HG03135 (cell line): Measurements from ENCODE around the gene USH1G.
"Not testable (repeated sequence)": the region's sequence is repeated elsewhere in the genome, so short reads cannot be mapped to it uniquely, and the experiment has no call there.

ENCODE experiments used
- ATAC-seq: cut with Tn5 transposase; IDR thresholded peaks from one replicate; pipeline ENCODE4 v1.9.1; 2021; ENCODE audit warnings: mild to moderate bottlenecking, moderate library complexity; ENCODE audit not compliant: unreplicated experiment

The USH1G gene

DNA sequence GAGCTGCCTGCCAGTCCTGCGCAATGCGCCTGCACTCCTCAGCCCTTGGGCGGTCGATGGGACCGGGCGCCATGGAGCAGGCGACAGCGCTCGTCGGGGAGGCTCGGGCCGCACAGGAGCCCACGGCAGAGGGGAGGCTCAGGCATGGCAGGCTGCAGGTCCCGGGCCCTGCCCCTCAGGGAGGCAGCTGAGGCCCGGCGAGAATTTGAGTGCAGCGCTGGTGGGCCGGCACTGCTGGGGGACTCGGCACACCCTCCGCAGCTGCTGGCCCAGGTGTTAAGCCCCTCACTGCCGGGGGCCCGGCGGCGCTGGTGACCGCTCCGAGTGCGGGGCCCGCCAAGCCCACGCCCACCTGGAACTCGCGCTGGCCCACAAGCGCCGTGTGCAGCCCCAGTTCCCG is 16.0 kb downstream of the USH1G start:
- no peak for ATAC-seq

GRCh38 chr17:74906214-74906793 is 16.8 kb downstream of the USH1G start:
- ATAC-seq: not testable (repeated sequence)

DNA sequence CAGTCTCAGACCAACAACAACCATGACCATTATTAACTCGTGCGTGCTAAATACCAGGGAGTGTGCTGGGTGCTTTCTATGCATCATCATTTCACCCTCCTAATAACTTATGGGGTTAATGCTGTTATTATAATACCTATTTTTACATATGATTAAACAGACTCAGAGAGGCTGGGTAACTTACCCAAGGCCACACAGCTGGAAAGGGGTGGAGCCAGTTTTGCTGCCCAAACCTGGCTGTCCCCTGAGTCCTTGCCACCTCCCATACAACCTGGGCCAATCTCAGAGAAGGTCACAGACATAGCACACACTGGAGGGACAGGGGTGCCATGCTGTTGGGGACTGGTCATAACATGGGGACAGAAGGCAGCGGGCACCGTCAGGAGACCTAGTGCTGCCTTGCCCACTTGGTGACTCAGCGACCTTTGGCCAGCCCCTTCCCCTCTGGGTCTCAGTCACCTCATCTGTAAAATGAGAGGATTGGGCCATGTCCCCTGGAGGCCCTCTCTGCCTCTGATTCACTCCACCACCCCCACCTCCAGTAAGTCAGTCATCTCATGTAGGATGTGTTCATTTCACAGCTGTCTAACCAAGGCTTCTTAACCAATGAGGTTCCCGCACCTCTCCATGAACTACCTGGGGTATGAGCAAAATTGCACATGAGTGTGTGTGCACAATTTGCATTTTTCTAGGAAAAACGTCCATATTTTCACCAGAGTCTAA is 18.2 kb downstream of the USH1G start:
- no peak for ATAC-seq

- no peak for ATAC-seq
Observed at GRCh38 chr17:74903671-74904070, 19.4 kb downstream of the USH1G start.

DNA sequence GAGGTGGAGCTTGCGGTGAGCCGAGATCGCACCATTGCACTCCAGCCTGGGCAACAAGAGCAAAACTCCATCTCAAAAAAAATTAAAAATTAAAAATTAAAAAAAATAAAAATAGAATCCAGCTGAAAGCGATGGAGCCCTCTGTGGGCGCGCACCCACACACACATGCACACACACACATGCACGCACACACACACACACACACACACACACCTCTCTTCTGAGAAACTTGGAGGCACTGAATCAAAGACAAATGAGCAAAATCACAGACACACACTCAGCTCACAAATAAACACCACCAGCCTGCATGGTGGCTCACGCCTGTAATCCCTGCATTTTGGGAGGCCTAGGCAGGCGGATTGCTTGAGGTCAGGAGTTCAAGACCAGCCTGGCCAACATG is 20.0 kb downstream of the USH1G start:
- ATAC-seq: no peak

DNA sequence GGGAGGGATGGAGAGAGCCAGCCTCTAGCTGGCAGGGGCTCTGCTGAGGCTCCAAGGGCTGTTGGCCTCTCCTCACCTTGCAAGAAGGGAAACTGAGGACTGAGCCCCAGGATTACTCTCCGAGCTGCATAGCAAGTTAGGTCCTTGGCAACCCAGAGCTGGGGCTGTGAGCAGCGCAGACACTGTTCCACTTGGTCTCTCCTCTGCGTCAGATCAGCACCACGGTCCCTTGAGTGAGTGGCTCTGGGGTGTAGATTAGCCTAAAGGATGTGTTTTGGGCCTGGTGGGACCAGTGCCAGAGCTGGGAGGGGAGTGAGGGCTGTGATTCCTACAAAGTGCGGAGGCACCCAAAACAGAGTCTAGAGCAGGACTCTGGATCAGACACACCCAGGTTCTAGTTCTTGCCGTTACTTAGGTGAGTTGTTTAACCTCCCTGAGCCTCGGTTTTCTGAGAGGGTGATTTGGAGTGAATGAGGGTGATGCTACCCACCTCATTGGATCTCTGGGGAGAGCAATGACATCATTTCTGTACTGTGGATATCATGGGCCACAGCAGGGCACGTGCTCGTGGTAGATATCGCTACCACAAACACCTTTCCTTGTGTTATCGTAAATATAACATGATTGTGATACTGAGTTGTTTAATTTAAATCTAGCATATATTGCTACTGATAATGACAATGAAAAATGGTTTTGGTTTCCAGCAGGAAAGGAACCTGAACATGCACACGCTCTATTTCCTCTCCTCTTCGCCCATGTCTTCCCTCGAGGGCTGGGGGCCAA is 21.5 kb downstream of the USH1G start:
- no peak for ATAC-seq

GRCh38 chr17:74900208-74900607 is 22.8 kb downstream of the USH1G start:
- ATAC-seq: no peak

DNA sequence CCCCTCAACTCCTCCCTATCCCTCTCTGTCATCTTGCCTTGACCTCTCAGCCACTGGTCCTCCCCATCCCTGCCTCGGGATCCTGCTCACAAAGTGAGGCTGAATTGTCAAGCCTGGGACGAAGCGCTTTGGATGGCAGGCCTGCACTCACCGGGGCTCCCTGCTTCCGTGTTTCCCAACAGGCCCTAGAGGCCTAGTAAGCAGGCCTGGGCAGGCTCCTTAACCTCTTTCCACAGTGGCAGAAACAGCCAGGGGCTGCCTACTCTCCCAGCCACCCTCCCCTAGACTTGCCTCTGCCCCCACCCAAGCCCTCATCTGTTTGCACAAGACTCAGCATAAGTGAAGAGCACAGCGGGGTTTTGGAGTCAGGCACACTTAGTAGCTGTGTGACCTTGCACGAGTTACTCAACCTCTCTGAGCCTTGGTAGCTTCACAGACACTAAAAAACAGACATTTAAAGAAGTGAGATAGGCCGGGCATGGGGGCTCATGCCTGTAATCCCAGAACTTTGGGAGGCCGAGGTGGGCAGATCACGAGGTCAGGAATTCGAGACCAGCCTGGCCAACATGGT is 24.6 kb downstream of the USH1G start:
- ATAC-seq: no peak

DNA sequence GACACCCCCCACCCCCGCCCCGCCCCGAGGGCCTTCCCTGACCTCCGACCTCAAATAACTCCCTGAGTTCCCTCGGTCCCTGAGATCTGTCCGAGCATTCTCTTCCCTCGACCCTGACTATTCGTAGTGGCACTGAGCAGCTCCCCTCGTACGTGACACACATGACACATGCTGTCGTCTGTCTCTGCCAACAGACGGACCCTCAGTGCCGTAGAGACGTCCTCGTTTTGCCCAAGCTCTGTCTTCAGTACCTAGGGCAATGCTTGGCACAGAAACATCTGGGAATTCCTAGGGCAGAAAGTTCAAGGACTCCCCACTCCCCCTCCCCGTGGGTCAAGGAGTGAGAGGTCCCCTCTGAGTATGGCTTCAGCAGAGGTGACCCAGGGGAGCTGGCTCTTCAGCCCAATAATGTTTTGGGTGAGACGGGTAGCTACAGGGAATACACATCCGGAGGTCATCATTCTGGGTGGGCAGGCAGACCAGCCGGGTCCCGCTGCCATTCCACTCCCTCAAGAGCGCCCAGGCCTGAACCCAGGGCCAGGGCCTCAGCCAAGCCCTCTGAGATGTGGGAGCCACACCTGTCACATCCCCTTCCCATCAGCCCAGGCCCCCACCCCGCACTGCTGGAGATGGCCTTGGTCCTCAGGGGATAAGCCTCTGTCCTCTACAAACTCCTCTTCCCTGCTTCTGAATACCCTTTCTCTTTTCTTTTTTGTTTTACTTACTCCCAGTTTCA is 29.0 kb downstream of the USH1G start:
- ATAC-seq: no peak

DNA sequence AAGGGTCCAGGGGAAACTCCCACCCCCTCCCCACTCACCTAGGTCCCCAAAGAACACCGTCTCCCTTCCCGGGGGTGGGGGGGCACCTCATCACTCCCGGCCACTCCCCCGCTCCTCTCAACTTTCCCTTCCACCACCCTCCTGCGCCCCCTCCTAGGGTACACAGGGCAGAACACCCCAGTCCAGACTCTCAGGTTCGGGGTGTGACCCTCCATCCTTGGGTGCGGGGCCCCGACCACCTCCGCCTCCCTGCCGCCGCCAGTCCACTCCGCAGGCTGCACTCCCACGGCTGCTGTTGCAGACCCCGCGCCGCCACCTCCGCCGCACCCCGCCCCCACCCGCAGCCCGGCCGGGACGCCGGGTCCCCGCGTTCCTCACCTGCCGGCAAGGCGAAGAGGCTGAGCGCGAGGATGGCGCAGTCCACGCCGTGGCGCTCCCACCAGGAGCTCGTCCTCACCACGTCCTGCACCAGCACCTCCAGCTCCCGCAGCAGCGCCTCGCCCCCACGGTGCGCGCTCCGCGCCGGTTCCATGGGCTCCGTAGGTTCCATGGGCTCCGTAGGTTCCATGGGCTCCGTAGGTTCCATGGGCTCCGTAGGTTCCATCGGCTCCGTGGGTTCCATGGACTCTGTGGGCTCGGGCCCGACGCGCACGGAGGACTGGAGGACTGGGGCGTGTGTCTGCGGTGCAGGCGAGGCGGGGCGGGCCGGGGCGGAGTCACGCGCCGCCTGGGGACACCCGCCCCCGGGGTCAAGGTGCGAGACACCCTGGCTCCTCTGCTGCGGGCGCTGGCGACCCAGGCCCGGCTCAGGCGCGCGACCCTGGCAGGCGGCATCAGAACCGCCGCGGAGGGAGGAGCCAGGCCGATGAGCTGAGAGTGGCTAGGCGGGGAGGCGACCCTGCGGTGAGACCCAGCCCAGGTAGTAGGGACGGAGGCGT is 29.8 kb downstream of the USH1G start, which contains the start of gene FADS6:
FADS6 (minus strand) TSS at position 660 of the 938 bp plus-strand sequence; CDS start at position 622, 38 bp downstream.
- no peak for ATAC-seq

DNA sequence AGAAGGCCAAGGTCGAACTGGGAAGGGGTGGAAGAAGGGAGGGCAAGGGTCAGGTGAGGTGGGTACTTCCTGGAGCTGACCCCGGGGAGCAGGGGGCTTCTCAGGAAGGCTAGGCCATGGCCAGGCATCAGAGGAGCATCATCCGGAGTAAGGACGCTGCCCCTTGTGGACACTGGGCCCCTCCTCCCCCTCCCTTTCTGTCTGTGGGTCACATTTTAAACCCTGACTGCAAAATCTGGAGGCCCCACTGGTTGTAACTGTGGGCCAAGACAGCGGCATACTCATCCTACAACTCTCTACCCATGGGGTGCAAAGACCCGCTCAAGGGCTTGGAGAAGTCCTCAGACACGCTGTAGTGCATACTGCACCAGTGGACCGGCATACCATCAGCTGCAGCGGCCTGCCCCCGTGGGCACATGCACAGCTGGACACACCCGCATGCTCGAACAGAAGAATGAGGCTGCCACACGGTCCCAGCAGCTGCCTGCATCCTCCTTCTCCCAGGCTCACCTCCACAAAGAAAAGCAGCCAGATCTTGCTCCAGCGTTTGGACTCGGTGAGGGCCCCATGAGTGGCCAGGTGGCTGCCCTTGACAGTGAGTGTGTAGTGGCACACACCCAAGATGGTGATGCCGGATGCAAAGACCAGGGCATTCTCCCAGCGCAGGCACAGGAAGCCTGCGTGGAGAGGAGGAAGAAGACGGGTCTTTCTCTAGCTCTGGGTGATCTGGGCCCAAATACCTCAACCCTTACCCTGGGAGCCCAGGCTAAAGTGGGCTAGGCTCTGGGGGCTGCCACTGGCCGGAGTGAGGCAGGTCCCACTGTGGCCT is 30.8 kb downstream of the USH1G start:
- ATAC-seq: no peak

DNA sequence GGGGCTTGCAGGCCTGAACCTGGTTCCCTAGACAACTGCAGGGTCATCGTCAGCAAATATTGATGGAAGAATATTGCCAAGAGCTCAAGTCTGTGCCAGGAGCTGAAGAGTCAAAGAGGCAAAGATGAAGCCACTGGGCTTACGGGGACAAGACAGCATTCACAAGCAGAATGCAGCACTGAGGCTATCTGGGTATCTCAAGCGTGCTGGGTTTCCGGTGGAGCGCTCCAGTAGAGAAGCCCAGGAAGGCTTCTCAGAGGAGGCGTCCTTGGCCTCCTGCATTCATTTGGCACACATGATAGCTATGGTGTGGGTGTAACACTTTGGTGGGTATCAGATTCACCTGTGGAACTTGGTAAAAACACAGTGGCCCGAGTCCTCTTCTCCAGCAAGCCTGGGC is 32.5 kb downstream of the USH1G start:
- ATAC-seq: no peak

DNA sequence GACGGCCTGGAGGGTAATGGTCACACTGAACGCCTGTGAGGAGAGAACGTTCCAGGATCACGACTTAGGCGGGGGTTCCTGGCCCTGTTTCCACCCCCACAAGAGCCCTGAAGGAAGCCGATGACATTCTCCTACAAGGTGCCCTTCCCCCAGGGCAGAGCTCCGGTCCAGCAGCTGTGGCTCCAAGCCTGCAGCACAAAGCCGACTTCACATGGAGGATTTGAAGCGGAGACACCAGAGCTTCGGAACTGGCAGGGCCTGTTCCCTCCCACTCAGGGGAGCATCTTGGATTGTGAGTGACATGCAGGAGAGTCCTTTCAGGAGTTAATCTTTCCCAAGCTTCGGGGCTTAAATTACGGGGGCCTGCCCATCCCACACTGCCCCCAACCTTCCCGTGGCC is 34.6 kb downstream of the USH1G start:
- ATAC-seq: no peak

DNA sequence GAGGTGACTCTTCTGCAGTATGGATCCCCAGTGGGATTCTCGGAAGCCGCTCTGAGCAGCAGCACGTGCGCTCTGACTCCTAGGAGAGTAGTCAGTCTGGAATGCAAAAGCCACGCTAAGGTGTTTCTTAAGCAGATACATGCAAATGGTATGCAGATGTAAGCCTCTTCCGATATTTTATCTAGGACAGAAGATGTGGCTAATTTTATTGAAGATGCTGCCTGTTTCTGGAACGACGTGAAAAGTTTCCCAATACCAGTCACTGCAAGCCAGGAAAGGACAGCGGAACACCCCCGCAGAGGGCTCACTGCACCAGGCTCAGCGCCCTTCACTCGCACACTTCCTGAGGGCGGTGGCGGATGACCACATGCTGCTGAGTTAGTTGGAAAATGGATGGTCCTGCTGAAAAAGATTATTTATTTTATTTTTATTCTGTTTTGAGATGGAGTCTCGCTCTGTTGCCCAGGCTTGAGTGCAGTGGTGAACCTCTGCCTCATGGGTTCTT is 39.8 kb downstream of the USH1G start:
- no peak for ATAC-seq

GRCh38 chr17:74882517-74883240 is 40.4 kb downstream of the USH1G start:
- no peak for ATAC-seq

DNA sequence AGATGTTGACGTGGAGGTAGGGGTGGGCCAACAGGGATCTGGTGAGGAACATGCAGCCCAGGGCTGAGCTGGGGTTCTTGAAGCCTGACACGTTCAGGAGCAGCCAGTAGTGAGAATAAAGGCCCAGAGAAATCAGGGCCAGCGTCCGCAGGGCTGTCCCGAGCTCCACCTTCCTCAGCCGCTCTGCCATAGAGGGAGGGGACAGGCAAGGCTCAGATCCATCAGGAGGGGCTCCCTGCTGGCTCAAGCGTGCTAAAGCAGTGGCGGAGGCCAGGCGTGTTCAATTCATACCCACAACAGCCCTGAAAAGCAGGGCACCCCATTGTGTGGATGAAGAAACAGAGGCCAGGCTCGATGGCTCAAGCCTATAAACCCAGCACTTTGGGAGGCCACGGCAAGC is 42.0 kb downstream of the USH1G start:
- no peak for ATAC-seq

DNA sequence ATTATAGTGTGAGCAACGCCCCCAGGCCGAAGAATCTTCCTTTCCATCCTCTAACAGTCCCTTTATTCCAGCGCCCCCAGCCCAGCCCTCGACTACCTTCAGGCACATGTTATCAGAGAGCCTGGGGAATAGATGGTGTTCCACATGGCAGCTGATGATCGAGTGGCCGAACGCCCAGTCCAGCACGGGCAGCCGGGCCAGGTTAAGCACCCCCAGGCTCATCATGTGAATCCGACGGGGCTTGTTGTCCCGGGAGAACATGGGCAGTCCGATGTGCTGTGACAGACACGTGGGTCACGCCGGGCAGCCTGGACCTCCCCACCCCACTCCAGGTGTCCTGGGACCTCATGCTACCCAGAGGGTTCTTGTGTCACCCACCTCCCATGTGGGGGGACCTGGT is 43.7 kb downstream of the USH1G start:
- no peak for ATAC-seq

- no peak for ATAC-seq
Observed at GRCh38 chr17:74878658-74879057, 44.4 kb downstream of the USH1G start.
